ENCODE data around the gene MAD2L1BP. TPM values are rescaled to one million over a fixed set of nuclear protein-coding genes. Genes with fewer than 3 reads are reported as not detected.

MAD2L1BP gene
- total RNA-seq, 1 donor, result 20.6 TPM

- H3K4me3 ChIP-seq (ENCODE audit: low read depth, low read length), result no peak overlapping the region
- no peak for DNase-seq (ENCODE audit: low read depth)
- TF ChIP-seq CTCF (IDR thresholded peaks at IDR 0.05; ENCODE audit: insufficient read depth, low read length), result no peak
These were observed 837 bp upstream of the MAD2L1BP start for GRCh38 chr6:43634702-43635303.

- DNase-seq (ENCODE audit: low read depth), result peak; percentile 27
- no peak for TF ChIP-seq CTCF (IDR thresholded peaks at IDR 0.05; ENCODE audit: insufficient read depth, low read length)
These were observed 644 bp downstream of the MAD2L1BP start for GRCh38 chr6:43636308-43636659.

GRCh38 chr6:43639984-43640800, 4.6 kb downstream of the MAD2L1BP start:
- no peak for TF ChIP-seq CTCF (IDR thresholded peaks at IDR 0.05; ENCODE audit: insufficient read depth, low read length)
- DNase-seq (ENCODE audit: low read depth), result no peak
- H3K4me3 ChIP-seq (ENCODE audit: low read depth, low read length), result no peak overlapping the region

More at GRCh38 chr6:43636308-43636659, 644 bp downstream of the MAD2L1BP start:
- peak overlapping the region; percentile 97 for H3K4me3 ChIP-seq (ENCODE audit: low read depth, low read length)

- TF ChIP-seq CTCF (IDR thresholded peaks at IDR 0.05; ENCODE audit: insufficient read depth, low read length), result no peak
- H3K4me3 ChIP-seq (ENCODE audit: low read depth, low read length), result peak within 1 kb of the TSS; percentile 61
- DNase-seq (ENCODE audit: low read depth), result peak; percentile 63
These were observed 9.4 kb downstream of the MAD2L1BP start, which contains the start of gene RSPH9 for GRCh38 chr6:43644940-43645612. RSPH9 (plus strand) TSS chr6:43645036; CDS start chr6:43645099, 63 bp downstream.

- DNase-seq (ENCODE audit: low read depth), result no peak
- peak overlapping the region; percentile 61 for H3K4me3 ChIP-seq (ENCODE audit: low read depth, low read length)
These were observed 9.9 kb downstream of the MAD2L1BP start for GRCh38 chr6:43645613-43645964.

GRCh38 chr6:43647613-43648012, 12.0 kb downstream of the MAD2L1BP start:
- TF ChIP-seq CTCF (IDR thresholded peaks at IDR 0.05; ENCODE audit: insufficient read depth, low read length), result no peak
- DNase-seq (ENCODE audit: low read depth), result no peak

More at GRCh38 chr6:43645613-43645964, 9.9 kb downstream of the MAD2L1BP start:
- TF ChIP-seq CTCF (IDR thresholded peaks at IDR 0.05; ENCODE audit: insufficient read depth, low read length), result no peak

More at GRCh38 chr6:43647613-43648012, 12.0 kb downstream of the MAD2L1BP start:
- H3K4me3 ChIP-seq (ENCODE audit: low read depth, low read length), result no peak overlapping the region
